SKM-1 treated with dmso at 0.1 percent for 144 hours (cell line): ENCODE data around the gene CPEB4.

ENCODE experiments used
- DNase-seq: peaks from one replicate; lab custom pipeline; 2025; ENCODE audit not compliant: unreplicated experiment; lab: John Stamatoyannopoulos, UW

CPEB4 gene

DNA sequence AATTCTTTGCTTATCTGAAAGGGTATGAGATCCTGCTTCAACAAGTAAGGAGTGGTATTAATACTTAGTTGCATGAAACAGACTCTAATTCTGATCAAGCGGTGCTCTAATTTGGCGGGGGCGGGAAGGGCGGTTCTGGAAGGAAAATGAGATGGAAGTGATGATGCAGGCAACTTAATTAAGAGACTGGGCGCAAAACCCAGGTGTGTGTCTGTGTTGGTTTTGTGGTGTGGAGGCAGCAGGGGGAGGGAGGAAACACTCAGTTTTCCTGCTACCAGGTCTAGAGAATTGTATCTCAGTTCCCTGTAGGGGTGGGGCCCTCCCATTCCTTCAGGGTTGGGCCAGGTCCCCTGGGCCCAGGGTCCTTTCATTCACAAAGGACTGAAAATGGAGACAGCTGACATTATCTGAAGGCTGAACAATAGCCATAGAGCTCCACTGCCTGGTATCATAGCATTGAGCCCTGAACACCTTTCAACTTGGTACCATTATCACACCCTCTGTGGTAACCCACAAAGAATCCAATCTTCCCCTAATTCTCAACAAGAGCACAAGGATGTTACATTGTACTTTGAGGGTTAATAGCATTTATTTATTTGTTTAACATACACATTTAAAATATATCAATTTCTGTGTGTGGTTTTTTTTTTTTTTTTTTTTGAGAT is 83.7 kb downstream of the CPEB4 start:
- DNase-seq: no peak

GRCh38 chr5:173972607-173972924 is 84.4 kb downstream of the CPEB4 start:
- DNase-seq: no peak

DNA sequence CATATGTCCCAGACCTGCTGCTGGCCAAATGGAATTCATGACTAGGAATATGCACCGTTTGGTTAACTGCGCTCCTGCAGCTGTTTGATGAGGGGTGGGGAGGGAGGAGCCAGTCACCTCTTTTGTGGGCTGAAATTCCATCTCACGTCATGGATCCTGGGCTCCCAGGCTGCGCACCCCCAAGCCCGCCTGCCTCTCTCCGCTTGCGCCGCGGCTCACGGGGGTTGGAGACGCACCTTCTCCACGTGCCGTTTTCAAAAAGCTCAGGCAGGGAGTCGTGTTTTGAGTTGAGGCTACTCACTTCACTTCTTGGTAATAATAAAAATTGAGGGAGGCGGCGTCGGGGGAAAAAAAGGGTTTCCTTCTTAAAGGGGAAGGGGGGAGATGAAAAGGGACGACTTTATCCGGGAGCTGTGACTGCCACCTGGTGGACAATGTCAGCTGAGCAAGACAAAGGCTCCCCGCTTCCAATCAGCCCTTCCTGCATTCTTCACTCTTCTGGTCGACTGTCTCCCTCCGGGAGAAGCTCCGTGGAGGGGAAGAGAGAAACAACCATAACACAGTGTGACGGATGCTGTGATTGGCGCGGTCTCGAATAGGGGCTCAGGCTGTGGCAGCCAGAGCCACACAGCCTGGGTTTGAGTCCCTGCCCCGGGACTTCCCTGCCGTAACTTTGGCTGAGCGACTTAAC is 84.9 kb downstream of the CPEB4 start:
- DNase-seq: peak; percentile 66

GRCh38 chr5:173973616-173973969 is 85.4 kb downstream of the CPEB4 start:
- DNase-seq: no peak

GRCh38 chr5:173974688-173975239 is 86.6 kb downstream of the CPEB4 start:
- DNase-seq: peak; percentile 1

DNA sequence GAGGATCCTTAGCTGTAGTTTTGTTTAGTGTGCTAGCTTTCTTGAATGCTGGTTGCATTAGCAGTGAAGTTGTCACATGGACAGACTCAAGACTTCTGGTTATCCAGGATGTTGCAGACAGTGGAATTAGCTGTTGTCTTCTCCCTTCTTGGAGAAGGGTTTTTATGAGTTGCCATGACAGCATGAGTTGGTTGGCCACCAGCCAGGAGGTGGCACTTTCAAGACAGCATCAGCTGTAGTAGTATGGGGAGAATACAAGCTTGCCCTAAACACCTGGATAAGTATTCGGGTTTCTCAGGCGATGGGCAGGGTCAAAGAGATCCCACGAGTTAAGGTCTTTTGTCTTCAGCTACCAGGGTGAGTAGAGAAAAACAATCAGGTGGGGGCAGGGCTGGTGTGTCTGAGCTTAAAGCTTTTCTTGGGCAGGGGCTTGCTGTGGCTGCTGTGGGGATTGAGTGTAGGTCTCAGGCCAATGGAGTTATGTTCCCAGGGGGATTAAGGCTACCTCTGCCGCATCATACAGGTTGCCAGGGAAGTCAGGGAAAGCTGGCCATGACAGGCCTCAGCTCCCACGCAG is 93.1 kb downstream of the CPEB4 start:
- no peak for DNase-seq

- DNase-seq: no peak
Measured at GRCh38 chr5:173984218-173984617, 96.1 kb downstream of the CPEB4 start.

DNA sequence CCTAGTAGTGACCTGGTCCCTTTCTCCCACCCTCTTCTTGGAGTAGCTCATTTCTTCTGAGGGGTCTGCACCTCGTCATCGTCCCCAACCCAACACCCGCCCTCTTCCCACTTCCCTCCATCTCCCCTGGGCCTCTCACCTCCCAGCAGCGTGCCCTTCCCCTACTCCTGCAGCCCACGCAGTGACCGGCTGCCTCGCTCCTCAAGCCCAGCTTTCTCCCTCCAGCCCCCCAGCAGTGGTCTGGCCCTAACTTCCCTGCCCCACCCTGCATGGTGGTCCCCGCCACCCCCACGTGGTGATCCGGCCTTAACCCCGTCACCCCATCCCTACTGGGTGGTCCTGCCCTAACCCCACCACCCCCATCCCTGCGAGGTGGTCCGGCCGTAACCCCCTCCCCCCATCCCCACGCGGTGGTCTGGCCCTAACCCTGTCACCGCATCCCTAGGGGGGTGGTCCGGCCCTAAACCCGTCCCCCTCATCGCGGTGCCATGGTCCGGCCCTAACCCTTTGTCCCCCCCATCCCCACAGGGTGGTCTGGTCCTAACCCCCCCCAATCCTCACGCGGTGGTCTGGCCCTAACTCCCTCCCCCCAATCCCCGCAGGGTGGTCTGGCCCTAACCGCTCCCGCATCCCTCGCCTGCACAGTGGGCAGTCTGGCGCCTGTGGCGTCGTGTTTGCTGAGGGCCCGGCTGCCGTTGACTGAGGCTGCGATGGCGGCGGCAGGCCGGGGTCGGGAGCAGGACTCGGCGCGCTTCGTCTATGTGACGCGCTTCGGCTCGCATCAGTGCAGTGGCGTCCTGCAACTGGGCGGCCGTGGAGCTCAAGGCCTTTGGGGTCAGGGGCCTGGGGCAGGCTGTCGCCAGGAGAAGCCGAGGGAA is 100.6 kb downstream of the CPEB4 start, which contains the start of gene C5orf47:
Gene C5orf47 (plus strand): TSS at position 617 of the 878 bp plus-strand sequence. CDS start 94 bp downstream, at position 711.
- DNase-seq: no peak

- no peak for DNase-seq
Measured at GRCh38 chr5:173989432-173990082, 101.4 kb downstream of the CPEB4 start.

- DNase-seq: no peak
Measured at GRCh38 chr5:173997331-173997730, 109.2 kb downstream of the CPEB4 start.

GRCh38 chr5:173998531-173998930 is 110.4 kb downstream of the CPEB4 start:
- DNase-seq: no peak

DNA sequence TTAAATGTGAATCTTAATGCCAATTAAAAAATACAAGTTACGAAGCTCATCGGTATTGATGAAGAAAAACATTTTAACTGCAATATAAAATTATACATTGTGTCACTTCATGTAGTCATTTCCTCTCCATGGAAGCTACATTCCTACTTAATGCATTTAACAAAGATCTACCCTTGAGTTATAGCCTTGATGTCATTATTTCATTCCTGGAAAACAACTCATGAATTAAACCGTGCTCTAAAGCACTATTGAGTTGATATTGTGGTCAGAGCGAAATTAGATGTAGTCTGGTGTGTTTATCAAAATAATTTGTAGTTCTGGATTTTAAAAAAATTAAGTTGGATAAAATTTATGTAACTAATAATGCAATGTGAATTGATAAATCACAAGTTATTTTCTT is 111.9 kb downstream of the CPEB4 start:
- no peak for DNase-seq

- no peak for DNase-seq
Measured at GRCh38 chr5:174003795-174004194, 115.6 kb downstream of the CPEB4 start.

DNA sequence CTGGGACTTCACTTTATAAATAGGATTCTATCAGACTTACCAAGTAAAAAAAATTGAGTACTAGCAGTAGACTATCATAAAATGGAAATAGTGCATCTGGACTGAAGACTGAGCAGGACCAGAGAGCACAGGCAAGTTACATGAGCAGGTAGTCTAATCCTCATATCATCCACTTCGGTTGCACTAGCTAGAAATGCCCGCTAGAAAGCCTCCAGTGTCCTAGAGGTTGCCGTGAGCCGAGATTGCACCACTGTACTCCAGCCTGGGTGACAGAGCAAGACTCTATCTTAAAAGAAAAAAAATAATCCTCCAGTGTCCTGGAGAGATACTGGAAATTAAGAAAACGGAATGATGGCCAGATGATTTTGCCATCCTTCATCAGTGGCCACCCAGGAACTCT is 120.8 kb downstream of the CPEB4 start:
- DNase-seq: no peak

DNA sequence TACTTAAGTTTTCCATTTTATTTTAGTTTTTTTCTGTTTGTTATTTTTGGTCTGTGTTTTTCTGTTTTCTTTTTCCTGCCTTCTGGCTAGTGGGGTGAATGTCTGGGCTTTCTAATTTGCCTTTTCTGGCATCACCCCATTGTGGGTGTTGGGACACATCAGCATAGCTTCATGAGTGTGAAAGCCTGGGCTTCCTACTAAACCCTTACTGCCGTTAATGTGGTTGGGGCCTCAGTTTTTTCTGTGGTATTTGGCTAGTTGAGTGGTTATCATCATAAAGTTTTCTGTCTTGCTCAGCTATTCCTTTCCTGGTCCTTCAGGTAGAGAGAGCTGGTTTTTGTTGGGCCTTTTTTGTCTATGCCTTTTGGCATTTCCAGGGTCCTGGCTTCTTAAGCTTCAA is 122.2 kb downstream of the CPEB4 start:
- DNase-seq: no peak

- DNase-seq: no peak
Measured at GRCh38 chr5:174011441-174011840, 123.3 kb downstream of the CPEB4 start.
